Omental fat pad (tissue), 4 donors: ENCODE results near the gene COP1. TPM values are rescaled to one million over a fixed set of nuclear protein-coding genes. Genes with fewer than 3 reads are reported as not detected.
"Not testable (repeated sequence)": the region's sequence is repeated elsewhere in the genome, so short reads cannot be mapped to it uniquely, and the experiment has no call there.

Experiments used
- ATAC-seq: fragments of 150-250 bp; one replicate; pipeline ENCODE4 v1.9.1; 2016; ENCODE audit warnings: mild to moderate bottlenecking, moderate library complexity; ENCODE audit not compliant: low FRiP score
- DNase-seq: peaks from one replicate; pipeline ENCODE4 v3.0.0-alpha.2; 2019; ENCODE audit warnings: low spot score
- CTCF ChIP-seq, 3 donors: fragments of 450-650 bp; IDR thresholded peaks; one replicate each; pipeline ENCODE4 v1.5.1; 2016 to 2017; ENCODE audit warnings: antibody characterized with exemption in 3 of 3, mild to moderate bottlenecking in 3 of 3, moderate library complexity in 2 of 3
- total RNA-seq, 4 donors: library from RNA; depleted of rRNA; stranded (reverse); fragments of >200 nt; gene quantifications; one replicate each; pipeline ENCODE4 v1.1.0, GENCODE V29; 2016

Gene COP1
- total RNA-seq: 10 to 100 TPM; 43.6 to 83.7 (median 50.6) TPM

- DNase-seq (peak; percentile 72), ATAC-seq (peak; percentile 96)
- TF ChIP-seq CTCF (IDR thresholded peaks at IDR 0.05): no peak
These were observed at the start of gene COP1 for GRCh38 chr1:176206961-176207902. TSS of gene COP1 (minus strand) at chr1:176207286. CDS start at chr1:176206978, 308 bp downstream.

GRCh38 chr1:176252191-176252590, 45.1 kb upstream of the COP1 start:
- DNase-seq (no peak), ATAC-seq (no peak)
- no peak for TF ChIP-seq CTCF (IDR thresholded peaks at IDR 0.05)

- TF ChIP-seq CTCF (IDR thresholded peaks at IDR 0.05): no peak
- ATAC-seq (no peak), DNase-seq (no peak)
These were observed 37.8 kb upstream of the COP1 start for GRCh38 chr1:176244851-176245250.

GRCh38 chr1:176243746-176244145, 36.7 kb upstream of the COP1 start:
- no peak for TF ChIP-seq CTCF (IDR thresholded peaks at IDR 0.05)
- DNase-seq (no peak), ATAC-seq (no peak)

- ATAC-seq (no peak), DNase-seq (no peak)
- TF ChIP-seq CTCF (IDR thresholded peaks at IDR 0.05): no peak
These were observed 34.4 kb upstream of the COP1 start for GRCh38 chr1:176241385-176242015.

GRCh38 chr1:176233657-176234056, 26.6 kb upstream of the COP1 start:
- not testable (repeated sequence) for DNase-seq, ATAC-seq

- DNase-seq: no peak
- ATAC-seq: no peak
- no peak for TF ChIP-seq CTCF (IDR thresholded peaks at IDR 0.05)
These were observed 20.5 kb upstream of the COP1 start for GRCh38 chr1:176227579-176227978.
